CD4-positive, alpha-beta T cell treated with Interleukin-6 for 4 hours (primary cell): ENCODE data around the gene CDK10.
"Not testable (repeated sequence)": the region's sequence is repeated elsewhere in the genome, so short reads cannot be mapped to it uniquely, and the experiment has no call there.

ENCODE experiments used
- DNase-seq: peaks from one replicate; pipeline ENCODE4 v3.0.0-alpha.2; 2020; ENCODE audit warnings: mixed read lengths

The CDK10 gene

GRCh38 chr16:89686520-89687091 lies at the start of gene CDK10:
TSS of gene CDK10 (plus strand) at chr16:89686689. CDS start at chr16:89686711, 22 bp downstream.
- peak; percentile 86 for DNase-seq

- DNase-seq: no peak
Observed at GRCh38 chr16:89637379-89637778, 49.1 kb upstream of the CDK10 start.

GRCh38 chr16:89638455-89638854 lies 48.0 kb upstream of the CDK10 start:
- no peak for DNase-seq

GRCh38 chr16:89639385-89639784 lies 47.1 kb upstream of the CDK10 start:
- DNase-seq: no peak

GRCh38 chr16:89641458-89642119 lies 44.9 kb upstream of the CDK10 start:
- DNase-seq: no peak

GRCh38 chr16:89642574-89642973 lies 43.9 kb upstream of the CDK10 start:
- no peak for DNase-seq

- DNase-seq: no peak
Observed at GRCh38 chr16:89643769-89644300, 42.7 kb upstream of the CDK10 start.

- DNase-seq: no peak
Observed at GRCh38 chr16:89645122-89645521, 41.4 kb upstream of the CDK10 start.

GRCh38 chr16:89646270-89646669 lies 40.2 kb upstream of the CDK10 start:
- DNase-seq: no peak

GRCh38 chr16:89646906-89647305 lies 39.6 kb upstream of the CDK10 start:
- no peak for DNase-seq

GRCh38 chr16:89651584-89651983 lies 34.9 kb upstream of the CDK10 start:
- no peak for DNase-seq

- DNase-seq: no peak
Observed at GRCh38 chr16:89653656-89654295, 32.7 kb upstream of the CDK10 start.

GRCh38 chr16:89655062-89655643 lies 31.3 kb upstream of the CDK10 start:
- DNase-seq: no peak

- no peak for DNase-seq
Observed at GRCh38 chr16:89656435-89657121, 29.9 kb upstream of the CDK10 start.

GRCh38 chr16:89657442-89658220 lies 28.9 kb upstream of the CDK10 start, which contains the start of the genes CHMP1A and SPATA33:
TSS of gene CHMP1A (minus strand) at chr16:89657708. CDS start at chr16:89657588, 120 bp downstream.
TSS of gene SPATA33 (plus strand) at chr16:89657836. CDS start at chr16:89657912, 76 bp downstream.
- DNase-seq: peak; percentile 92

GRCh38 chr16:89658221-89658879 lies 28.1 kb upstream of the CDK10 start:
- peak; percentile 15 for DNase-seq

GRCh38 chr16:89660146-89660545 lies 26.3 kb upstream of the CDK10 start:
- DNase-seq: no peak

GRCh38 chr16:89661215-89661614 lies 25.3 kb upstream of the CDK10 start:
- no peak for DNase-seq

- not testable (repeated sequence) for DNase-seq
Observed at GRCh38 chr16:89664238-89664637, 22.3 kb upstream of the CDK10 start.

GRCh38 chr16:89667000-89667399 lies 19.5 kb upstream of the CDK10 start:
- not testable (repeated sequence) for DNase-seq

GRCh38 chr16:89667633-89668032 lies 18.9 kb upstream of the CDK10 start:
- no peak for DNase-seq
